GM23338 (cell line): ENCODE results near the gene OGN. TPM values are rescaled to one million over a fixed set of nuclear protein-coding genes. Genes with fewer than 3 reads are reported as not detected.

Source experiments
- ATAC-seq: fragments of 200-7000 bp; cut with Tn5 transposase; 3 replicates; pipeline ENCODE4 v1.9.1; 2020
- DNase-seq: peaks from one replicate; pipeline ENCODE4 v3.0.0-alpha.2; 2015; ENCODE audit warnings: low spot score
- H2AFZ ChIP-seq: fragments of 200-600 bp; sonication (generic); 2 replicates; pipeline ENCODE4 v1.8.0; 2016; ENCODE audit warnings: antibody characterized with exemption, mild to moderate bottlenecking, moderate library complexity
- H3F3A ChIP-seq: fragments of 200-600 bp; sonication (generic); replicated peaks from 2 replicates; pipeline ENCODE4 v1.8.0; 2017; ENCODE audit warnings: antibody characterized with exemption, mixed run types, low read depth
- H3K27ac ChIP-seq: fragments of 200-600 bp; sonication (generic); 2 replicates; pipeline ENCODE4 v1.6.1; 2016; ENCODE audit warnings: low read depth
- H3K27me3 ChIP-seq: fragments of 200-600 bp; sonication (generic); 2 replicates; pipeline ENCODE4 v1.8.0; 2016; ENCODE audit warnings: mild to moderate bottlenecking, mixed run types, moderate library complexity; ENCODE audit not compliant: insufficient read depth
- H3K36me3 ChIP-seq: fragments of 200-600 bp; sonication (generic); 2 replicates; pipeline ENCODE4 v1.8.0; 2016; ENCODE audit warnings: mild to moderate bottlenecking; ENCODE audit not compliant: insufficient read depth
- H3K4me1 ChIP-seq: fragments of 200-600 bp; sonication (generic); 2 replicates; pipeline ENCODE4 v1.8.0; 2016; ENCODE audit warnings: mild to moderate bottlenecking, moderate library complexity; ENCODE audit not compliant: insufficient read depth
- H3K4me2 ChIP-seq: fragments of 200-600 bp; sonication (generic); 2 replicates; pipeline ENCODE4 v1.7.1; 2017; ENCODE audit warnings: mixed run types
- H3K4me3 ChIP-seq: fragments of 200-600 bp; sonication (generic); 2 replicates; pipeline ENCODE4 v1.6.1; 2016; ENCODE audit warnings: mixed run types
- H3K79me2 ChIP-seq: fragments of 200-600 bp; sonication (generic); replicated peaks from 2 replicates; pipeline ENCODE4 v1.8.0; 2017; ENCODE audit warnings: mild to moderate bottlenecking; ENCODE audit not compliant: insufficient read depth
- H3K9me2 ChIP-seq: fragments of 200-600 bp; sonication (generic); 2 replicates; pipeline ENCODE4 v1.8.0; 2017; ENCODE audit not compliant: insufficient read depth
- H4K20me1 ChIP-seq: fragments of 200-600 bp; sonication (generic); replicated peaks from 2 replicates; pipeline ENCODE4 v1.8.0; 2017; ENCODE audit warnings: mild to moderate bottlenecking; ENCODE audit not compliant: insufficient read depth
- H3K27ac Mint-ChIP-seq: 2 replicates; pipeline ENCODE4 v1.8.0; 2020; ENCODE audit warnings: inconsistent platforms, mild to moderate bottlenecking, moderate library complexity, mixed read lengths
- H3K27me3 Mint-ChIP-seq: 3 replicates; pipeline ENCODE4 v1.8.0; 2022; ENCODE audit warnings: low read depth, mild to moderate bottlenecking, moderate library complexity, mixed read lengths, inconsistent platforms; ENCODE audit not compliant: insufficient read depth, poor library complexity
- H3K36me3 Mint-ChIP-seq: 3 replicates; pipeline ENCODE4 v1.8.0; 2021; ENCODE audit warnings: low read depth, mild to moderate bottlenecking, inconsistent platforms, moderate library complexity, mixed read lengths
- H3K4me1 Mint-ChIP-seq: 3 replicates; pipeline ENCODE4 v1.8.0; 2020; ENCODE audit warnings: mild to moderate bottlenecking, inconsistent platforms, mixed read lengths
- H3K4me3 Mint-ChIP-seq: 3 replicates; pipeline ENCODE4 v1.8.0; 2021; ENCODE audit warnings: moderate library complexity, mild to moderate bottlenecking, inconsistent platforms, mixed read lengths
- H3K9me3 Mint-ChIP-seq: 3 replicates; pipeline ENCODE4 v1.8.0; 2020; ENCODE audit warnings: moderate library complexity, mild to moderate bottlenecking, inconsistent platforms, mixed read lengths
- CREB1 ChIP-seq: fragments of 250-450 bp; sonication (Bioruptor Pico); IDR thresholded peaks from 2 replicates; pipeline ENCODE4 v1.5.0; 2020; ENCODE audit warnings: low read depth, mild to moderate bottlenecking, moderate library complexity
- POLR2AphosphoS5 ChIP-seq: IDR thresholded peaks from 2 replicates; pipeline ENCODE4 v1.6.1; 2016; ENCODE audit warnings: antibody characterized with exemption, low read depth
- STAT1 ChIP-seq: IDR thresholded peaks from one replicate; pipeline ENCODE4 v1.6.1; 2016; ENCODE audit warnings: antibody characterized with exemption; ENCODE audit not compliant: unreplicated experiment
- ZNF114 ChIP-seq: fragments of 250-450 bp; sonication (Bioruptor Pico); IDR thresholded peaks from 2 replicates; pipeline ENCODE4 v1.5.0; 2020; ENCODE audit warnings: mild to moderate bottlenecking, moderate library complexity
- polyA plus RNA-seq: library from polyadenylated mRNA; unstranded; fragments of >200 nt; fragmentation: Nextera tagmentation; extraction: Ambion mirVana; gene quantifications from 2 replicates; pipeline ENCODE4 v1.2.1, GENCODE V29; 2016
- total RNA-seq: library from RNA; depleted of rRNA; stranded (reverse); fragments of >200 nt; shearing (Covaris generic); gene quantifications from 2 replicates; pipeline ENCODE4 v1.2.3, GENCODE V29; 2014
- TF ChIP-seq, protein P1 (sequence below), 2 experiments: fragments of 200-600 bp in 1 of 2; sonication (generic) in 1 of 2; conservative IDR thresholded peaks; 2 replicates each; pipeline versions ENCODE4 v1.5.1 to v1.6.1; 2016 to 2017; ENCODE audit warnings: antibody characterized with exemption in 2 of 2, low read depth in 2 of 2, mild to moderate bottlenecking in 2 of 2, moderate library complexity in 1 of 2
- TF ChIP-seq, protein P2 (sequence below): fragments of 250-450 bp; sonication (Bioruptor Pico); IDR thresholded peaks from 2 replicates; pipeline ENCODE4 v1.5.0; 2020; ENCODE audit warnings: mild to moderate bottlenecking, moderate library complexity

OGN gene
- total and polyA plus RNA-seq, 2 experiments from 2014 or later: 2.5 TPM; not detected in 1

GRCh38 chr9:92425474-92425873, 21.1 kb upstream of the OGN start:
- ATAC-seq (no peak), DNase-seq (no peak)
- Histone ChIP-seq H4K20me1 (no peaks in the 10 kb centered on the region), H3K79me2 (no peaks in the 10 kb centered on the region), H3K36me3 (no peaks in the 10 kb centered on the region), H3K4me2 (no peak overlapping the region), H3K4me3 (no peak overlapping the region), H3K9me2 (no peaks in the 10 kb centered on the region), H2AFZ (no peak overlapping the region), H3K27ac (no peak overlapping the region), H3K4me1 (no peaks in the 10 kb centered on the region), H3F3A (no peaks in the 10 kb centered on the region), H3K27me3 (no peaks in the 10 kb centered on the region)
- no peak for TF ChIP-seq STAT1
- TF ChIP-seq, protein P1, sequence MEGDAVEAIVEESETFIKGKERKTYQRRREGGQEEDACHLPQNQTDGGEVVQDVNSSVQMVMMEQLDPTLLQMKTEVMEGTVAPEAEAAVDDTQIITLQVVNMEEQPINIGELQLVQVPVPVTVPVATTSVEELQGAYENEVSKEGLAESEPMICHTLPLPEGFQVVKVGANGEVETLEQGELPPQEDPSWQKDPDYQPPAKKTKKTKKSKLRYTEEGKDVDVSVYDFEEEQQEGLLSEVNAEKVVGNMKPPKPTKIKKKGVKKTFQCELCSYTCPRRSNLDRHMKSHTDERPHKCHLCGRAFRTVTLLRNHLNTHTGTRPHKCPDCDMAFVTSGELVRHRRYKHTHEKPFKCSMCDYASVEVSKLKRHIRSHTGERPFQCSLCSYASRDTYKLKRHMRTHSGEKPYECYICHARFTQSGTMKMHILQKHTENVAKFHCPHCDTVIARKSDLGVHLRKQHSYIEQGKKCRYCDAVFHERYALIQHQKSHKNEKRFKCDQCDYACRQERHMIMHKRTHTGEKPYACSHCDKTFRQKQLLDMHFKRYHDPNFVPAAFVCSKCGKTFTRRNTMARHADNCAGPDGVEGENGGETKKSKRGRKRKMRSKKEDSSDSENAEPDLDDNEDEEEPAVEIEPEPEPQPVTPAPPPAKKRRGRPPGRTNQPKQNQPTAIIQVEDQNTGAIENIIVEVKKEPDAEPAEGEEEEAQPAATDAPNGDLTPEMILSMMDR (conservative IDR thresholded peaks at IDR 0.05; ENCODE audit: low read depth in 2 of 2): no peak
- Mint-ChIP-seq H3K27me3 (no peaks in the 10 kb centered on the region), H3K27ac (no peak overlapping the region), H3K4me1 (peaks cover 7% of the 10 kb centered on the region; the same call in 2 of the 3 replicates), H3K4me3 (no peak overlapping the region), H3K36me3 (no peaks in the 10 kb centered on the region), H3K9me3 (no peaks in the 10 kb centered on the region)

GRCh38 chr9:92424340-92424739, 20.0 kb upstream of the OGN start, which contains the start of gene OMD:
Gene OMD (minus strand): TSS chr9:92424471. CDS start chr9:92417558, 6,913 bp downstream.
- Histone ChIP-seq H4K20me1 (no peaks in the 10 kb centered on the region), H3F3A (no peaks in the 10 kb centered on the region), H3K4me3 (no peak within 1 kb of the TSS), H3K27ac (no peak within 1 kb of the TSS), H3K4me1 (no peaks in the 10 kb centered on the region), H3K79me2 (no peaks in the 10 kb centered on the region), H3K4me2 (no peak within 1 kb of the TSS), H3K9me2 (no peaks in the 10 kb centered on the region), H3K27me3 (no peaks in the 10 kb centered on the region), H3K36me3 (no peaks in the 10 kb centered on the region), H2AFZ (no peak within 1 kb of the TSS)
- Mint-ChIP-seq H3K36me3 (no peaks in the 10 kb centered on the region), H3K27me3 (no peaks in the 10 kb centered on the region), H3K27ac (no peak within 1 kb of the TSS), H3K9me3 (no peaks in the 10 kb centered on the region), H3K4me3 (no peak within 1 kb of the TSS), H3K4me1 (peaks cover 7% of the 10 kb centered on the region; the same call in 2 of the 3 replicates)
- DNase-seq: no peak
- TF ChIP-seq, protein P2, sequence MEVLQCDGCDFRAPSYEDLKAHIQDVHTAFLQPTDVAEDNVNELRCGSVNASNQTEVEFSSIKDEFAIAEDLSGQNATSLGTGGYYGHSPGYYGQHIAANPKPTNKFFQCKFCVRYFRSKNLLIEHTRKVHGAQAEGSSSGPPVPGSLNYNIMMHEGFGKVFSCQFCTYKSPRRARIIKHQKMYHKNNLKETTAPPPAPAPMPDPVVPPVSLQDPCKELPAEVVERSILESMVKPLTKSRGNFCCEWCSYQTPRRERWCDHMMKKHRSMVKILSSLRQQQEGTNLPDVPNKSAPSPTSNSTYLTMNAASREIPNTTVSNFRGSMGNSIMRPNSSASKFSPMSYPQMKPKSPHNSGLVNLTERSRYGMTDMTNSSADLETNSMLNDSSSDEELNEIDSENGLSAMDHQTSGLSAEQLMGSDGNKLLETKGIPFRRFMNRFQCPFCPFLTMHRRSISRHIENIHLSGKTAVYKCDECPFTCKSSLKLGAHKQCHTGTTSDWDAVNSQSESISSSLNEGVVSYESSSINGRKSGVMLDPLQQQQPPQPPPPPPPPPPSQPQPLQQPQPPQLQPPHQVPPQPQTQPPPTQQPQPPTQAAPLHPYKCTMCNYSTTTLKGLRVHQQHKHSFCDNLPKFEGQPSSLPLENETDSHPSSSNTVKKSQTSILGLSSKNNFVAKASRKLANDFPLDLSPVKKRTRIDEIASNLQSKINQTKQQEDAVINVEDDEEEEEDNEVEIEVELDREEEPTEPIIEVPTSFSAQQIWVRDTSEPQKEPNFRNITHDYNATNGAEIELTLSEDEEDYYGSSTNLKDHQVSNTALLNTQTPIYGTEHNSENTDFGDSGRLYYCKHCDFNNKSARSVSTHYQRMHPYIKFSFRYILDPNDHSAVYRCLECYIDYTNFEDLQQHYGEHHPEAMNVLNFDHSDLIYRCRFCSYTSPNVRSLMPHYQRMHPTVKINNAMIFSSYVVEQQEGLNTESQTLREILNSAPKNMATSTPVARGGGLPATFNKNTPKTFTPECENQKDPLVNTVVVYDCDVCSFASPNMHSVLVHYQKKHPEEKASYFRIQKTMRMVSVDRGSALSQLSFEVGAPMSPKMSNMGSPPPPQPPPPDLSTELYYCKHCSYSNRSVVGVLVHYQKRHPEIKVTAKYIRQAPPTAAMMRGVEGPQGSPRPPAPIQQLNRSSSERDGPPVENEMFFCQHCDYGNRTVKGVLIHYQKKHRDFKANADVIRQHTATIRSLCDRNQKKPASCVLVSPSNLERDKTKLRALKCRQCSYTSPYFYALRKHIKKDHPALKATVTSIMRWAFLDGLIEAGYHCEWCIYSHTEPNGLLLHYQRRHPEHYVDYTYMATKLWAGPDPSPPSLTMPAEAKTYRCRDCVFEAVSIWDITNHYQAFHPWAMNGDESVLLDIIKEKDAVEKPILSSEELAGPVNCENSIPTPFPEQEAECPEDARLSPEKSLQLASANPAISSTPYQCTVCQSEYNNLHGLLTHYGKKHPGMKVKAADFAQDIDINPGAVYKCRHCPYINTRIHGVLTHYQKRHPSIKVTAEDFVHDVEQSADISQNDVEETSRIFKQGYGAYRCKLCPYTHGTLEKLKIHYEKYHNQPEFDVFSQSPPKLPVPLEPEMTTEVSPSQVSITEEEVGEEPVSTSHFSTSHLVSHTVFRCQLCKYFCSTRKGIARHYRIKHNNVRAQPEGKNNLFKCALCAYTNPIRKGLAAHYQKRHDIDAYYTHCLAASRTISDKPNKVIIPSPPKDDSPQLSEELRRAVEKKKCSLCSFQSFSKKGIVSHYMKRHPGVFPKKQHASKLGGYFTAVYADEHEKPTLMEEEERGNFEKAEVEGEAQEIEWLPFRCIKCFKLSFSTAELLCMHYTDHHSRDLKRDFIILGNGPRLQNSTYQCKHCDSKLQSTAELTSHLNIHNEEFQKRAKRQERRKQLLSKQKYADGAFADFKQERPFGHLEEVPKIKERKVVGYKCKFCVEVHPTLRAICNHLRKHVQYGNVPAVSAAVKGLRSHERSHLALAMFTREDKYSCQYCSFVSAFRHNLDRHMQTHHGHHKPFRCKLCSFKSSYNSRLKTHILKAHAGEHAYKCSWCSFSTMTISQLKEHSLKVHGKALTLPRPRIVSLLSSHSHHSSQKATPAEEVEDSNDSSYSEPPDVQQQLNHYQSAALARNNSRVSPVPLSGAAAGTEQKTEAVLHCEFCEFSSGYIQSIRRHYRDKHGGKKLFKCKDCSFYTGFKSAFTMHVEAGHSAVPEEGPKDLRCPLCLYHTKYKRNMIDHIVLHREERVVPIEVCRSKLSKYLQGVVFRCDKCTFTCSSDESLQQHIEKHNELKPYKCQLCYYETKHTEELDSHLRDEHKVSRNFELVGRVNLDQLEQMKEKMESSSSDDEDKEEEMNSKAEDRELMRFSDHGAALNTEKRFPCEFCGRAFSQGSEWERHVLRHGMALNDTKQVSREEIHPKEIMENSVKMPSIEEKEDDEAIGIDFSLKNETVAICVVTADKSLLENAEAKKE (CRISPR knock-in tag): no peak
- no peak for TF ChIP-seq ZNF114 (CRISPR knock-in tag)
- TF ChIP-seq, protein P1 (conservative IDR thresholded peaks at IDR 0.05; ENCODE audit: low read depth in 2 of 2): no peak
- no peak for TF ChIP-seq POLR2AphosphoS5
- no peak for TF ChIP-seq CREB1
- no peak for ATAC-seq
